HepG2 (cell line): Measurements from ENCODE around the gene MTMR3. TPM values are rescaled to one million over a fixed set of nuclear protein-coding genes. Genes with fewer than 3 reads are reported as not detected.

Source experiments
- ATAC-seq: fragments of 200-7000 bp; cut with Tn5 transposase; 3 replicates; pipeline ENCODE4 v1.9.1; 2020; ENCODE audit warnings: mild to moderate bottlenecking, moderate library complexity
- BruUV-seq: library from RNA; stranded (reverse); fragments of 400-500 nt; replicated peaks from 2 replicates; lab custom pipeline; 2021; lab: Mats Ljungman, UMichigan
- CTCF ChIA-PET: fragments of 300-600 bp; formaldehyde crosslinking; extraction: SDS; loops from one replicate; lab custom pipeline; 2021; ENCODE audit warnings: low total read pairs, inconsistent platforms, low intra/inter-chr PET ratio; lab: Yijun Ruan, JAX
- POLR2A ChIA-PET: fragments of 350-600 bp; sonication (Branson Sonifier 250); formaldehyde crosslinking; loops from one replicate; lab custom pipeline; 2020; ENCODE audit warnings: antibody characterized with exemption, inconsistent platforms; lab: Yijun Ruan, JAX
- DNase-seq: peaks from one replicate; pipeline ENCODE4 v3.0.0-alpha.2; 2015; ENCODE audit warnings: low spot score
- FAIRE-seq: peaks from 3 replicates; lab custom pipeline; 2011; peaks lifted over from hg19 to GRCh38; lab: Jason Lieb, UNC
- H2AFZ ChIP-seq: one replicate; pipeline ENCODE4 v1.6.1; 2011; ENCODE audit warnings: low read length, inconsistent platforms
- H3K27ac ChIP-seq: fragments of 300-600 bp; 3 replicates; pipeline ENCODE4 v1.8.0; 2011; ENCODE audit warnings: mixed run types, mild to moderate bottlenecking, mixed read lengths, low read length, inconsistent platforms; ENCODE audit not compliant: insufficient read depth; ENCODE audit errors: extremely low read length
- H3K27me3 ChIP-seq, 2 experiments: fragments of 200-600 bp in 1 of 2; 2 replicates in 1 of 2; 3 replicates in 1 of 2; pipeline versions ENCODE4 v1.6.0 to v1.8.0; 2011; ENCODE audit warnings: low read length in 2 of 2, mild to moderate bottlenecking in 2 of 2, moderate library complexity in 2 of 2, inconsistent platforms in 1 of 2; ENCODE audit not compliant: insufficient read depth in 2 of 2, control insufficient read depth in 1 of 2
- H3K36me3 ChIP-seq, 2 experiments: fragments of 200-600 bp in 1 of 2; replicated peaks in 1 of 2; 2 replicates in 1 of 2; 3 replicates in 1 of 2; pipeline versions ENCODE4 v1.5.1 to v1.8.0; 2011; ENCODE audit warnings: low read length in 2 of 2, inconsistent platforms in 1 of 2; ENCODE audit not compliant: insufficient read depth in 2 of 2, control insufficient read depth in 1 of 2
- H3K4me1 ChIP-seq: 2 replicates; pipeline ENCODE4 v1.5.1; 2012; ENCODE audit warnings: low read length, inconsistent platforms; ENCODE audit not compliant: insufficient read depth
- H3K4me2 ChIP-seq: 2 replicates; pipeline ENCODE4 v1.6.0; 2011; ENCODE audit warnings: low read depth, low read length, inconsistent platforms
- H3K4me3 ChIP-seq, 3 experiments: fragments of 200-600 bp in 1 of 3; sonication (generic), shearing (Covaris generic) in 1 of 3; replicated peaks in 1 of 3; 2 replicates each; pipeline ENCODE4 v1.5.1; 2011 to 2016; ENCODE audit warnings: low read length in 3 of 3, inconsistent platforms in 2 of 3, low read depth in 2 of 3, mild to moderate bottlenecking in 2 of 3, control low read depth in 1 of 3, mixed read lengths in 1 of 3; ENCODE audit not compliant: insufficient read depth in 1 of 3
- H3K79me2 ChIP-seq: one replicate; pipeline ENCODE4 v1.6.1; 2011; ENCODE audit warnings: low read length, inconsistent platforms; ENCODE audit not compliant: insufficient read depth
- H3K9ac ChIP-seq: 2 replicates; pipeline ENCODE4 v1.6.0; 2011; ENCODE audit warnings: mild to moderate bottlenecking, low read depth, low read length, inconsistent platforms; ENCODE audit not compliant: insufficient read depth
- H3K9me3 ChIP-seq: 2 replicates; pipeline ENCODE4 v1.5.1; 2012; ENCODE audit warnings: mild to moderate bottlenecking, low read length
- H4K20me1 ChIP-seq: 2 replicates; pipeline ENCODE4 v1.6.0; 2011; ENCODE audit warnings: inconsistent platforms, mild to moderate bottlenecking, low read length, moderate library complexity; ENCODE audit not compliant: insufficient read depth
- HMG20A ChIP-seq: IDR thresholded peaks from 2 replicates; pipeline ENCODE4 v1.6.1; 2016; ENCODE audit warnings: borderline replicate concordance
- NAIF1 ChIP-seq: sonication (generic); formaldehyde crosslinking; IDR thresholded peaks from 2 replicates; pipeline ENCODE4 v1.5.0; 2020; ENCODE audit warnings: mild to moderate bottlenecking, missing genetic modification reagents, borderline replicate concordance
- POLR2A ChIP-seq, 2 experiments: IDR thresholded peaks; 2 replicates each; pipeline ENCODE4 v1.6.1; 2011; ENCODE audit warnings: low read depth in 2 of 2, low read length in 2 of 2, mild to moderate bottlenecking in 1 of 2, moderate library complexity in 1 of 2; ENCODE audit not compliant: insufficient read depth in 1 of 2
- RXRB ChIP-seq: IDR thresholded peaks from 2 replicates; pipeline ENCODE4 v1.6.1; 2016; ENCODE audit warnings: borderline replicate concordance, missing genetic modification reagents, missing compliant biosample characterization
- ZNF224 ChIP-seq: sonication (generic); formaldehyde crosslinking; IDR thresholded peaks from 2 replicates; pipeline ENCODE4 v1.5.0; 2020; ENCODE audit warnings: mild to moderate bottlenecking, missing genetic modification reagents
- ZNF652 ChIP-seq: IDR thresholded peaks from 2 replicates; pipeline ENCODE4 v1.6.1; 2016; ENCODE audit warnings: low read depth, borderline replicate concordance
- ZNF749 ChIP-seq: sonication (generic); formaldehyde crosslinking; IDR thresholded peaks from 2 replicates; pipeline ENCODE4 v1.8.0; 2022; ENCODE audit warnings: mild to moderate bottlenecking, missing genetic modification reagents, moderate library complexity, borderline replicate concordance
- in situ Hi-C: cut with HindIII; loops from 2 replicates; pipeline ENCODE4 v1.10.0; 2017; ENCODE audit warnings: low pct_unique_long_range_greater_than_20kb; ENCODE audit not compliant: extremely low pct_ligation_motif_present
- intact Hi-C: fragments of 100-400 bp; cut with micrococcal nuclease; formaldehyde crosslinking; loops from one replicate; pipeline ENCODE4 v1.10.0; 2022; ENCODE audit not compliant: unreplicated experiment
- polyA plus RNA-seq, 8 experiments: library from polyadenylated mRNA; depleted of rRNA in 3 of 8; stranded (reverse) in 7 of 8; unstranded in 1 of 8; fragments of >200 nt; fragmentation: Illumina TruSeq in 4 of 8; extraction: Trizol in 4 of 8; gene quantifications; 2 replicates each; pipeline versions ENCODE4 v1.2.1 to v1.2.3, GENCODE V29; 2011 to 2016; ENCODE audit warnings: low read depth in 4 of 8, missing spikeins in 1 of 8, mixed read lengths in 1 of 8; ENCODE audit not compliant: insufficient read depth in 1 of 8
- total RNA-seq, 5 experiments: library from RNA; depleted of rRNA; stranded (reverse); fragments of >200 nt; fragmentation: Illumina TruSeq; extraction: Trizol; gene quantifications; 2 replicates each; pipeline ENCODE4 v1.2.3, GENCODE V29; 2016; ENCODE audit warnings: low read depth in 1 of 5
- TF ChIP-seq, protein P1 (sequence below): sonication (generic); formaldehyde crosslinking; IDR thresholded peaks from 2 replicates; pipeline ENCODE4 v1.4.0; 2020; ENCODE audit warnings: missing genetic modification reagents
- TF ChIP-seq, protein P2 (sequence below): sonication (generic); formaldehyde crosslinking; IDR thresholded peaks from 2 replicates; pipeline ENCODE4 v1.4.0; 2020; ENCODE audit warnings: missing genetic modification reagents
- TF ChIP-seq, protein P3 (sequence below): sonication (generic); formaldehyde crosslinking; IDR thresholded peaks from 2 replicates; pipeline ENCODE4 v1.9.0; 2022; ENCODE audit warnings: low read depth, missing genetic modification reagents
- TF ChIP-seq, protein P4 (sequence below): sonication (generic); formaldehyde crosslinking; IDR thresholded peaks from 2 replicates; pipeline ENCODE4 v1.4.0; 2020; ENCODE audit warnings: mild to moderate bottlenecking, missing genetic modification reagents

Gene MTMR3
- total and polyA plus RNA-seq, 2 of the 13 experiments (the other 11 are each of a cell fraction or from before 2014, with no cell fraction given) = 12.6 to 24.8 TPM

DNA sequence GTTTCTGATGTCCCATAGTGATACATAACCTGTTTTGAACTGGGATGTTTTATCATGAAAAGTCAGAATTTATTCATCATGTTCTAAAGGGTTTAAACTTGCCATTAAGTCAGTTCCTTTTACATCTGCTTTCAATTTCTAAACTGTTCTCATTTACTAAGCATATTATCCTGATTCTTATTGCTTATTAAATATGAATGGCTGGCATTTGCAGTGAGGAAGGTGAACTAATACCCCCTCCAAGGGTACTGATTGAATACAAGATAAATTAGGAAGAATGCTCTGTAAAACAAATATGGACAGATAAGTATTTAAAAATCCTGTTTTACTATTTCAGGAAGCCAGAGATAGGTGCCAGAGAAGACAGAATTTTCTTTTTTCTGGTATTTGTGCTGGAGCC, 126.5 kb downstream of the MTMR3 start:
- Histone ChIP-seq H4K20me1 (no peaks in the 10 kb centered on the region), H3K36me3 (peaks cover 19 to 48% of the 10 kb centered on the region in 2 experiments; a peak in 4 of 5 replicates), H3K4me3 (no peak overlapping the region), H3K4me2 (no peak overlapping the region), H3K9me3 (no peaks in the 10 kb centered on the region), H3K27ac (no peak overlapping the region), H2AFZ (no peak overlapping the region), H3K79me2 (no peaks in the 10 kb centered on the region), H3K27me3 (no peaks in the 10 kb centered on the region), H3K9ac (no peak overlapping the region), H3K4me1 (no peaks in the 10 kb centered on the region)
- in situ Hi-C loops (loop anchor here (5.0 kb wide), 1 partner anchor 307 kb away; no protein-coding TSS in a partner anchor), intact Hi-C loops (no loop called here)
- BruUV-seq = no TSS peak
- CTCF ChIA-PET = no interaction called here
- DNase-seq = no peak
- no peak for ATAC-seq
- FAIRE-seq = no peak
- POLR2A ChIA-PET = no interaction called here
- TF ChIP-seq RXRB (no peak), ZNF224 (CRISPR knock-in tag) (no peak), NAIF1 (CRISPR knock-in tag) (no peak), ZNF652 (CRISPR knock-in tag) (no peak), POLR2A (IDR thresholded peaks at IDR 0.05; ENCODE audit: insufficient read depth in 1 of 2, low read depth in 2 of 2, low read length in 2 of 2) (no peak), ZNF749 (CRISPR knock-in tag) (no peak), HMG20A (CRISPR knock-in tag) (no peak)
- TF ChIP-seq, protein P1, sequence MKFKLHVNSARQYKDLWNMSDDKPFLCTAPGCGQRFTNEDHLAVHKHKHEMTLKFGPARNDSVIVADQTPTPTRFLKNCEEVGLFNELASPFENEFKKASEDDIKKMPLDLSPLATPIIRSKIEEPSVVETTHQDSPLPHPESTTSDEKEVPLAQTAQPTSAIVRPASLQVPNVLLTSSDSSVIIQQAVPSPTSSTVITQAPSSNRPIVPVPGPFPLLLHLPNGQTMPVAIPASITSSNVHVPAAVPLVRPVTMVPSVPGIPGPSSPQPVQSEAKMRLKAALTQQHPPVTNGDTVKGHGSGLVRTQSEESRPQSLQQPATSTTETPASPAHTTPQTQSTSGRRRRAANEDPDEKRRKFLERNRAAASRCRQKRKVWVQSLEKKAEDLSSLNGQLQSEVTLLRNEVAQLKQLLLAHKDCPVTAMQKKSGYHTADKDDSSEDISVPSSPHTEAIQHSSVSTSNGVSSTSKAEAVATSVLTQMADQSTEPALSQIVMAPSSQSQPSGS (CRISPR knock-in tag) = no peak
- TF ChIP-seq, protein P2, sequence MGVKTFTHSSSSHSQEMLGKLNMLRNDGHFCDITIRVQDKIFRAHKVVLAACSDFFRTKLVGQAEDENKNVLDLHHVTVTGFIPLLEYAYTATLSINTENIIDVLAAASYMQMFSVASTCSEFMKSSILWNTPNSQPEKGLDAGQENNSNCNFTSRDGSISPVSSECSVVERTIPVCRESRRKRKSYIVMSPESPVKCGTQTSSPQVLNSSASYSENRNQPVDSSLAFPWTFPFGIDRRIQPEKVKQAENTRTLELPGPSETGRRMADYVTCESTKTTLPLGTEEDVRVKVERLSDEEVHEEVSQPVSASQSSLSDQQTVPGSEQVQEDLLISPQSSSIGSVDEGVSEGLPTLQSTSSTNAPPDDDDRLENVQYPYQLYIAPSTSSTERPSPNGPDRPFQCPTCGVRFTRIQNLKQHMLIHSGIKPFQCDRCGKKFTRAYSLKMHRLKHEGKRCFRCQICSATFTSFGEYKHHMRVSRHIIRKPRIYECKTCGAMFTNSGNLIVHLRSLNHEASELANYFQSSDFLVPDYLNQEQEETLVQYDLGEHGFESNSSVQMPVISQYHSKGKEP (CRISPR knock-in tag) = no peak
- TF ChIP-seq, protein P3, sequence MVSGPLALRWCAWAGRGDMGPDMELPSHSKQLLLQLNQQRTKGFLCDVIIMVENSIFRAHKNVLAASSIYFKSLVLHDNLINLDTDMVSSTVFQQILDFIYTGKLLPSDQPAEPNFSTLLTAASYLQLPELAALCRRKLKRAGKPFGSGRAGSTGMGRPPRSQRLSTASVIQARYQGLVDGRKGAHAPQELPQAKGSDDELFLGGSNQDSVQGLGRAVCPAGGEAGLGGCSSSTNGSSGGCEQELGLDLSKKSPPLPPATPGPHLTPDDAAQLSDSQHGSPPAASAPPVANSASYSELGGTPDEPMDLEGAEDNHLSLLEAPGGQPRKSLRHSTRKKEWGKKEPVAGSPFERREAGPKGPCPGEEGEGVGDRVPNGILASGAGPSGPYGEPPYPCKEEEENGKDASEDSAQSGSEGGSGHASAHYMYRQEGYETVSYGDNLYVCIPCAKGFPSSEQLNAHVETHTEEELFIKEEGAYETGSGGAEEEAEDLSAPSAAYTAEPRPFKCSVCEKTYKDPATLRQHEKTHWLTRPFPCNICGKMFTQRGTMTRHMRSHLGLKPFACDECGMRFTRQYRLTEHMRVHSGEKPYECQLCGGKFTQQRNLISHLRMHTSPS = no peak
- TF ChIP-seq, protein P4, sequence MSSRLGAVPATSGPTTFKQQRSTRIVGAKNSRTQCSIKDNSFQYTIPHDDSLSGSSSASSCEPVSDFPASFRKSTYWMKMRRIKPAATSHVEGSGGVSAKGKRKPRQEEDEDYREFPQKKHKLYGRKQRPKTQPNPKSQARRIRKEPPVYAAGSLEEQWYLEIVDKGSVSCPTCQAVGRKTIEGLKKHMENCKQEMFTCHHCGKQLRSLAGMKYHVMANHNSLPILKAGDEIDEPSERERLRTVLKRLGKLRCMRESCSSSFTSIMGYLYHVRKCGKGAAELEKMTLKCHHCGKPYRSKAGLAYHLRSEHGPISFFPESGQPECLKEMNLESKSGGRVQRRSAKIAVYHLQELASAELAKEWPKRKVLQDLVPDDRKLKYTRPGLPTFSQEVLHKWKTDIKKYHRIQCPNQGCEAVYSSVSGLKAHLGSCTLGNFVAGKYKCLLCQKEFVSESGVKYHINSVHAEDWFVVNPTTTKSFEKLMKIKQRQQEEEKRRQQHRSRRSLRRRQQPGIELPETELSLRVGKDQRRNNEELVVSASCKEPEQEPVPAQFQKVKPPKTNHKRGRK (CRISPR knock-in tag) = no peak
- TF ChIP-seq, all 625 proteins: peak for 0
